ENCODE results near the gene FOXN1. TPM values are rescaled to one million over a fixed set of nuclear protein-coding genes. Genes with fewer than 3 reads are reported as not detected.
A peak's percentile ranks its signal among the peaks of the same experiment; 100 is the strongest.

Gene FOXN1
- total and polyA plus RNA-seq, 2 experiments from 2014 or later = 0.87 TPM; not detected in 1

GRCh38 chr17:28470914-28471366 is 35.2 kb upstream of the FOXN1 start:
- H3K4me2 ChIP-seq = no peak overlapping the region
- peak overlapping the region; percentile 53 for H3K27ac ChIP-seq
- no peaks in the 10 kb centered on the region for H3K27me3 ChIP-seq
- no peak overlapping the region for H3K4me3 ChIP-seq
- no peak overlapping the region for H2AFZ ChIP-seq
- H4K20me1 ChIP-seq (ENCODE audit: insufficient read depth, poor library complexity, severe bottlenecking) = no peaks in the 10 kb centered on the region
- H3K9me3 ChIP-seq (ENCODE audit: low read depth) = no peaks in the 10 kb centered on the region
- peaks cover 29% of the 10 kb centered on the region for H3K4me1 ChIP-seq (ENCODE audit: insufficient read depth)
- no peaks in the 10 kb centered on the region for H3K36me3 ChIP-seq (replicated peaks; ENCODE audit: insufficient read depth, low read depth)
- peak; percentile 69 for DNase-seq (ENCODE audit: low spot score)
- 39% methylated on average over 3 of the region's 3 CpGs for WGBS (ENCODE audit: low lambda C conversion rate, missing lambda C conversion rate)
- H3K9me2 ChIP-seq (replicated peaks; ENCODE audit: insufficient read depth) = no peaks in the 10 kb centered on the region
- no peak for TF ChIP-seq CTCF (IDR thresholded peaks at IDR 0.05; ENCODE audit: poor library complexity)
- TF ChIP-seq EZH2phosphoT487 (IDR thresholded peaks at IDR 0.05; ENCODE audit: low read depth, severe bottlenecking, unreplicated experiment) = no peak
- no peak for TF ChIP-seq EZH2 (IDR thresholded peaks at IDR 0.05; ENCODE audit: borderline replicate concordance)
- no peaks in the 10 kb centered on the region for H3K79me2 ChIP-seq

GRCh38 chr17:28471531-28472342 is 34.4 kb upstream of the FOXN1 start:
- Histone ChIP-seq H3K79me2 (no peaks in the 10 kb centered on the region), H3K27me3 (no peaks in the 10 kb centered on the region), H3K4me1 (ENCODE audit: insufficient read depth) (peaks cover 22% of the 10 kb centered on the region), H2AFZ (no peak overlapping the region), H3K9me2 (replicated peaks; ENCODE audit: insufficient read depth) (no peaks in the 10 kb centered on the region), H3K4me2 (no peak overlapping the region), H3K36me3 (replicated peaks; ENCODE audit: insufficient read depth, low read depth) (no peaks in the 10 kb centered on the region), H3K27ac (peak overlapping the region; percentile 53), H3K9me3 (ENCODE audit: low read depth) (no peaks in the 10 kb centered on the region), H4K20me1 (ENCODE audit: insufficient read depth, poor library complexity, severe bottlenecking) (no peaks in the 10 kb centered on the region), H3K4me3 (no peak overlapping the region)
- DNase-seq (ENCODE audit: low spot score) = no peak
- no peak for TF ChIP-seq EZH2 (IDR thresholded peaks at IDR 0.05; ENCODE audit: borderline replicate concordance)
- TF ChIP-seq CTCF (IDR thresholded peaks at IDR 0.05; ENCODE audit: poor library complexity) = no peak
- no peak for TF ChIP-seq EZH2phosphoT487 (IDR thresholded peaks at IDR 0.05; ENCODE audit: low read depth, severe bottlenecking, unreplicated experiment)
- whole genome bisulfite sequencing (ENCODE audit: low lambda C conversion rate, missing lambda C conversion rate) = 52% methylated on average over 15 of the region's 15 CpGs

- no peak overlapping the region for H3K4me2 ChIP-seq
- peaks cover 17% of the 10 kb centered on the region for H3K4me1 ChIP-seq (ENCODE audit: insufficient read depth)
- H3K9me2 ChIP-seq (replicated peaks; ENCODE audit: insufficient read depth) = no peaks in the 10 kb centered on the region
- no peak for DNase-seq (ENCODE audit: low spot score)
- H3K27me3 ChIP-seq = no peaks in the 10 kb centered on the region
- no peak overlapping the region for H3K4me3 ChIP-seq
- WGBS (ENCODE audit: low lambda C conversion rate, missing lambda C conversion rate) = 92% methylated on average over 7 of the region's 7 CpGs
- H4K20me1 ChIP-seq (ENCODE audit: insufficient read depth, poor library complexity, severe bottlenecking) = no peaks in the 10 kb centered on the region
- H3K9me3 ChIP-seq (ENCODE audit: low read depth) = no peaks in the 10 kb centered on the region
- TF ChIP-seq EZH2phosphoT487 (IDR thresholded peaks at IDR 0.05; ENCODE audit: low read depth, severe bottlenecking, unreplicated experiment) (no peak), EZH2 (IDR thresholded peaks at IDR 0.05; ENCODE audit: borderline replicate concordance) (no peak), CTCF (IDR thresholded peaks at IDR 0.05; ENCODE audit: poor library complexity) (no peak)
- H3K79me2 ChIP-seq = no peaks in the 10 kb centered on the region
- no peak overlapping the region for H2AFZ ChIP-seq
- H3K36me3 ChIP-seq (replicated peaks; ENCODE audit: insufficient read depth, low read depth) = no peaks in the 10 kb centered on the region
- H3K27ac ChIP-seq = no peak overlapping the region
These were observed 33.2 kb upstream of the FOXN1 start for GRCh38 chr17:28472871-28473497.
